NCI-H69 (cell line): ENCODE results near the gene RBM20.

ENCODE experiments used
- DNase-seq: peaks from one replicate; lab custom pipeline; 2025; lab: John Stamatoyannopoulos, UW

Gene RBM20

GRCh38 chr10:110834629-110835301 is 190.6 kb downstream of the RBM20 start:
- DNase-seq: peak; percentile 88

DNA sequence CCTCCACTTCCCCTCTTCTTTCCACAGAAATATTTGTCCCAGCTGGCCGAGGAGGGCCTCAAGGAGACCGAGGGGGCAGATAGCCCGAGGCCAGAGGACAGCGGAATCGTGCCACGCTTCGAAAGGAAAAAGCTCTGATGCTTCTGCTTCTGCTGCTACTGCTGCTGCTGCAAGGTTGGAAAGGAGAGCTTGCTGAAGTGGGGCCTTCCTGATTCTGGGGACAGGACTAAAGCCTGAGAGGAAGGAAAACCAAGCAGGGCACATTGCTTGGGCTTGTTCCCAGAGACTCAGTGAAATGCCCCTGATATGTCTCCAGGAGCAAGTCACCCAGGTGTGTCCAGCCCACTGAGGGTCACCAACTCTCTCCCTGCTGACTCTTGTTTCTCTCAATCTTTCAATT is 191.7 kb downstream of the RBM20 start:
- DNase-seq: no peak

- DNase-seq: no peak
Measured at GRCh38 chr10:110836706-110837105, 192.6 kb downstream of the RBM20 start.

- DNase-seq: peak; percentile 43
Measured at GRCh38 chr10:110837418-110838171, 193.5 kb downstream of the RBM20 start.

- peak; percentile 81 for DNase-seq
Measured at GRCh38 chr10:110840225-110840922, 196.2 kb downstream of the RBM20 start.

DNA sequence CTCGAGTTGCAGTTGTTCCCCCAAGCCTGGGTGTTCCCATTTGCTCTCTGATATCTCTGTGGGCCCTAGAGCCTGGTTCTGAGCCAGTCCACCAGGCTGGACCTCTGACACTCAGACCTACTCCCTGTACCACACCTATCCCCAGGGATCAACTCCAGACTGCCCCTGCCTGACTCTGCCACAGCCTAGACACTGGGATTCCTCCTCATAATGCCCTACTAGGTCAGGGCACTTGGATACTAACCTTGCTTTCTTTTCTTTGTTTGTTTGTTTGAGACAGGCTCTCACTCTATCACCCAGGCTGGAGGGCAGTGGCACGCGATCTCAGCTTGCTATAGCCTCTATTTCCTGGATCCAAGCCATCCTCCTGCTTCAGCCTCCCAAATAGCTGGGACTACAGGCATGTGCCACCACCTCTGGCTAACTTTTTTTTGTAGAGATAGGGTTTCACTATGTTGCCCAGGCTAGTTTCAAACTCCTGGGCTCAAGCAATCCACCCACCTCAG is 196.8 kb downstream of the RBM20 start:
- DNase-seq: no peak

- DNase-seq: no peak
Measured at GRCh38 chr10:110841767-110842267, 197.7 kb downstream of the RBM20 start.

DNA sequence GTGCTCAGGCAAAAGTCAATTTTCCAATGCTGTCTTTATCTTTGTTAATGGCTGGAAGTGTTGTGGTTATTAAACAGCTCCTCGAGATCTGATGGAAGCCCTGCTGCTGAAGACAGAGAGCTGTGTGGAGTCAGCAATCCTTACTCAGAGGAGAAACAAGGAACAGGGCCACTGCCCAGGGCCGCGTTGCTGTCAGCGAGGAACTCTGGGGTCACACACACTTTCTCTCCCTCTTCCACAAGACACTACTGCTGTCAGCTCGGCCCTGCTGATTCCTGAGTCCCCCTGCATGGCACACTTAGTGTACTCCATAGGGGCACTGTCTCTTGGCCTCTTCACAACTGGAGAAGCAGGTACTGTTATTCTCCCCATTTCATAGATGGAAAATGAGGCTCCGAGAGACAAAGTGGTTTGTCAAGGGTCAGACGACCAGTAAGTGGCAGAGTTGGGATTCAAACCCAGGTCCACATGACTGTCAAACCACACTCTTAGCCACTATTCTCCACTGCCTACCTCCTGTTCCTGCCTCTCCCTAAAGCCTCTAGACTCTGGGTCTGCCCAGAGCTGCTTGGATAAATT is 198.3 kb downstream of the RBM20 start:
- DNase-seq: peak; percentile 25

DNA sequence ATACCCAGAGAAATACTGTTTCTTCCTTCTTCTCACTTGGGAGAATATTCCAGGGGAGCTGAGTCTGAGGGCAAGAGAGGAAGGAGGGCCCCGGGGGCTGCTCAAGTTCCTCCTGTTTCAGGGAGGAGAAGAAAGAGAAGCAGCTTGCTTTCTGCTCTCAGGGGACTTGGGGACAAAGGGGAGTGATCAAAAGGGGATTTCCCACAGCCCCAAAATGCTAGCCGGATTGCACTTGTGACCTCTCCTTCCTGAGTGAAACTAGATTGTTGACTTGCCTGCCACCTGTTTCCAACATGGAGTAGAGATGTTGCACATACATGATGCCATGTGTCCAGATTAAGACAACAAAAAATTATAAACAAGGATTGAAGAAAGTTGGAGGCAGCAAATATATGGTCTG is 198.9 kb downstream of the RBM20 start:
- DNase-seq: peak; percentile 50

- DNase-seq: peak; percentile 88
Measured at GRCh38 chr10:110843796-110844616, 199.9 kb downstream of the RBM20 start.

GRCh38 chr10:110844617-110844881 is 200.4 kb downstream of the RBM20 start:
- DNase-seq: no peak

GRCh38 chr10:110845192-110845755 is 201.1 kb downstream of the RBM20 start:
- no peak for DNase-seq

GRCh38 chr10:110845756-110846620 is 201.9 kb downstream of the RBM20 start:
- DNase-seq: peak; percentile 92

GRCh38 chr10:110847374-110847773 is 203.2 kb downstream of the RBM20 start:
- no peak for DNase-seq

- DNase-seq: no peak
Measured at GRCh38 chr10:110848106-110848505, 204.0 kb downstream of the RBM20 start.

DNA sequence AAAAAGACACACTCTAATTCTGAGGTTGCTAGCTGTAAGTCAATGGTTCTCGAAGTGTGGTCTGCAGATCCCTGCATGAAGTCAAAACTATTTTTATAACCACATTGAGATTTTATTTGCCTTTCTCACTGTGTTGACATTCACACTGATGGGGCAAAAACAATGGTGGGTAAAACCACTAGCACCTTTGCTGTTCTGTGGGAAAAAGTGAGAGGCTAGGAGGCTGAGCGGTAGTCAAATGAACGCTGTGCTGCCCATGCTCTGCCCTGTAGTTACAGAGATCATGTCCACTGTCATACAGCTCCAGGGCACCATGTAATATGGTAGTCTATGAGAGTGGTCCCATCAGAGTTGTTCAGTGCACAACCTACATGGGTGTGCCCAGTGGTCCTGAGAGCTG is 206.0 kb downstream of the RBM20 start:
- DNase-seq: no peak

GRCh38 chr10:110851020-110851612 is 207.0 kb downstream of the RBM20 start:
- DNase-seq: no peak

DNA sequence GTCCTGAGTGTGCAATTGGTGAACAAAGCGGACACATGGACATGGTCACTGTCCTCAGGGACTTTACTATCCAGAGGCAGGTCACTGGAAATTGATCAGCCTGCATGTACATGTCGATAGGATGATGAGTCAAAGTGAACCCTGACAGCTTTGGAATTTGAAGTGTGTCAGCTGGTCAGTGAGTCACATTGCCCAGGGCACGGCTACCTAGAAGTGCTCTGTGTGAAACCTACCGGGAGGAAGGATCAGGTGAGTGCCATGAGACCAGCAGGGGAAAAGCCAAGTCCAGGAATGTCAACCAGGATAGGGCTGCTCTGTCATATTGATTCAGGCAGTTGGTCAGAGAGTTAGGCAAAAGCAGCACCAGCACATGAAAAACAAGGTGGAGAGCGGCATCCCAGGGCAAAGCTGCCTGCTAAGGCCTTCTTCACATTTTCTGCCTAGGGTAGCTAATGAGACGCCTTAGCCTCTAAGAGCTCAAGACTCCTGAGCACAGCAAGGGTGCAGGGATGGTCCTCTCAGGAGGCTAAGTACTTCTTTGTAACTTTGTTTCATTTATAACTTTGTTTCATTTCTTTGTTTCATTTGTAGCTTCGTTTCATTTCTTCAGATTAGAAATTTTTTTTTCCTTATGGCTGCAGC is 208.2 kb downstream of the RBM20 start:
- DNase-seq: no peak

DNA sequence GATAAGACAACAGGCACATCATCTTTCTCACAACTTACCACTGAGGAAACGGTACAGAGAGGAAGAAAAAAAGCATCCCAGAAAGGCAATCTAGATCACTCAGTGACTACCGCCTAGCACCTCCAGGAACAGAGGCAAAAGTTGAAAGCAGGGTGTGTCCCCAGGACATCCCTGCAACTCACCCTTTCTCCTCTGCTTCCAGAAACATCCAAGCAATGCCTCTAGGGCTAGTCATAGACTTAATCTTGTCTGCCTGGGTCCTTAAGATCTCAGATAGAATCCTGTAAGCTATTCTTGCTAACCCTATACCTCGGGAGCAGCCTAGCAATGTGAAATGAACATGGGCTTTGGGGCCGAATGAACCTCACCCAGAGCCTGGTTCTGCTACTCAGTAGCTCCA is 208.8 kb downstream of the RBM20 start:
- no peak for DNase-seq
